Fibroblast of villous mesenchyme (primary cell): ENCODE measurements around the gene CREB3. TPM values are rescaled to one million over a fixed set of nuclear protein-coding genes. Genes with fewer than 3 reads are reported as not detected.
A peak's percentile ranks its signal among the peaks of the same experiment; 100 is the strongest.

Experiments used
- DNase-seq: peaks from one replicate; pipeline ENCODE4 v3.0.0-alpha.2; 2010; ENCODE audit warnings: low read depth
- H3K4me3 ChIP-seq: 2 replicates; pipeline ENCODE4 v1.5.1; 2011; ENCODE audit warnings: low read depth, mild to moderate bottlenecking, low read length
- total RNA-seq: library from RNA; depleted of rRNA; stranded (reverse); fragments of >200 nt; gene quantifications from 2 replicates; pipeline ENCODE4 v1.2.3, GENCODE V29; 2012
- TF ChIP-seq, protein P1 (sequence below): IDR thresholded peaks from 2 replicates; pipeline ENCODE4 v1.5.1; 2012; ENCODE audit warnings: low read depth, mild to moderate bottlenecking, low read length; ENCODE audit not compliant: insufficient read depth

The CREB3 gene
- total RNA-seq, 1 donor, result 126 TPM

- TF ChIP-seq, protein P1, sequence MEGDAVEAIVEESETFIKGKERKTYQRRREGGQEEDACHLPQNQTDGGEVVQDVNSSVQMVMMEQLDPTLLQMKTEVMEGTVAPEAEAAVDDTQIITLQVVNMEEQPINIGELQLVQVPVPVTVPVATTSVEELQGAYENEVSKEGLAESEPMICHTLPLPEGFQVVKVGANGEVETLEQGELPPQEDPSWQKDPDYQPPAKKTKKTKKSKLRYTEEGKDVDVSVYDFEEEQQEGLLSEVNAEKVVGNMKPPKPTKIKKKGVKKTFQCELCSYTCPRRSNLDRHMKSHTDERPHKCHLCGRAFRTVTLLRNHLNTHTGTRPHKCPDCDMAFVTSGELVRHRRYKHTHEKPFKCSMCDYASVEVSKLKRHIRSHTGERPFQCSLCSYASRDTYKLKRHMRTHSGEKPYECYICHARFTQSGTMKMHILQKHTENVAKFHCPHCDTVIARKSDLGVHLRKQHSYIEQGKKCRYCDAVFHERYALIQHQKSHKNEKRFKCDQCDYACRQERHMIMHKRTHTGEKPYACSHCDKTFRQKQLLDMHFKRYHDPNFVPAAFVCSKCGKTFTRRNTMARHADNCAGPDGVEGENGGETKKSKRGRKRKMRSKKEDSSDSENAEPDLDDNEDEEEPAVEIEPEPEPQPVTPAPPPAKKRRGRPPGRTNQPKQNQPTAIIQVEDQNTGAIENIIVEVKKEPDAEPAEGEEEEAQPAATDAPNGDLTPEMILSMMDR, result no peak
- no peak for DNase-seq
- peak overlapping the region; percentile 91 for H3K4me3 ChIP-seq
Measured at GRCh38 chr9:35746583-35746982, 14.1 kb downstream of the CREB3 start.

- TF ChIP-seq, protein P1, result no peak
- DNase-seq, result peak; percentile 27
- peak overlapping the region; percentile 91 for H3K4me3 ChIP-seq
Measured at GRCh38 chr9:35748242-35748857, 15.9 kb downstream of the CREB3 start.

DNA sequence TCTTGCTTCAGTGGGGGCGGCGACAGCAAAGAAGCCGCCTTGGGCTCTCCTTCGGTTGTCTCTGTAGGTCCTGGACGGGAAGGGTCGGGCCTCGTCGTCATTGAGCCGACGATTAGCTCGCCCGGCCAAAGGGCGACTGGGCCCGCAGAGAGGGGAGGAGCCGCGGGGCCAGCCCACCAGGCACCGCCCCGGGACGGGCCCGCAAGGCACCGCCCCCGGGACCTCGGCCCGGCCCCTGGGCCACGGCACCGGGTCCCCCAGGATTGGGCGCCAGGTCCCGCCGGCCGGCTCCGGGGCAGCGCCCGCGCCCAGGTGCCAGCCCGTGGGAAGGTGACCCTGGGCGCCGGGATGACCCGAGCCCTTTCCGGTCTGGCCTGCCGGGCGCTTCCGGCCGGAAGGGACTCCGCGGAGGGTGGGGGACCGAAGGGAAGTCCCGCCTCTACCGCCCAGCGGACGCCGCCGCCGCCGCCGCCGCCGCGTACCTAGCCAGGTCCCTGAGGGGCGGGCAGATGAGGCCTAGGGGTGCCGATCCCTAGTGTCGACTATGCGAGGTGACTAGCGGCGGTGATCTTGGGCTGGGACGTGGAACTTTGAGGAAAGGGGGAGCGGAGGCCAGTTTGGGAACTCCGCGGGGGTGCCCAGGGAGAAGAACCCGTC is 16.5 kb downstream of the CREB3 start, which contains the start of the genes GBA2 and RGP1:
GBA2 (minus strand) TSS at position 371 of the 657 bp plus-strand sequence. CDS start 524 bp downstream, outside the sequence.
RGP1 (plus strand) TSS at position 430 of the 657 bp plus-strand sequence. CDS start 469 bp downstream, outside the sequence.
- H3K4me3 ChIP-seq, result peak within 1 kb of the TSS; percentile 91
- TF ChIP-seq, protein P1, result no peak
- peak; percentile 79 for DNase-seq

GRCh38 chr9:35749515-35750255 is 17.2 kb downstream of the CREB3 start:
- H3K4me3 ChIP-seq, result peak overlapping the region; percentile 91
- no peak for DNase-seq
- TF ChIP-seq, protein P1, result no peak

GRCh38 chr9:35750256-35750531 is 17.7 kb downstream of the CREB3 start:
- TF ChIP-seq, protein P1, result no peak
- peak overlapping the region; percentile 91 for H3K4me3 ChIP-seq
- DNase-seq, result no peak

DNA sequence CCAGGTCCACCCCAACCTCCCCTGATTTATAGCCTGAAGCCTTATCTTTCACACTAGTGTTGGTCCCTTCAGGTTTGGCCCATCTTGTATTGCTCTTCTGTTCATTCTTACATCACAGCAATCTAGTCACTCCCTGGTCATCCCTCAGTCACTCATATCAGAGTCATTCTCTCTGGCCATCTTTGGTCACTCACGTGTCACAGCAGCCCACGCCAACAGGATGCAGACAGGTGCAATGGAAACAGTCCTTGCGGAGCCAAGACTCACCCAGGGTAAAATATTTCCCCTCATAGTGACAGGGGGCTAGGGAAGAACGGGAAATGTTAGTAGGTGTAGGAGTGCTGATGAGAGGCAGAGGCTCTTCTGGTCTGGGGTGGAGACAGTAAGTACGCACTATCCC is 21.0 kb downstream of the CREB3 start:
- no peak overlapping the region for H3K4me3 ChIP-seq
- TF ChIP-seq, protein P1, result no peak
- DNase-seq, result no peak
